ENCODE data around the gene HMBS.

HMBS gene

GRCh38 chr11:119077839-119078238 lies 6.8 kb upstream of the HMBS start:
- DNase-seq, result no peak

- no peak for DNase-seq
These were observed 5.8 kb upstream of the HMBS start for GRCh38 chr11:119078675-119079420.

GRCh38 chr11:119081682-119082260 lies 2.9 kb upstream of the HMBS start:
- no peak for DNase-seq

GRCh38 chr11:119085437-119085847 lies 761 bp downstream of the HMBS start:
- no peak for DNase-seq

GRCh38 chr11:119087123-119087522 lies 2.4 kb downstream of the HMBS start:
- no peak for DNase-seq

- no peak for DNase-seq
These were observed 3.1 kb downstream of the HMBS start for GRCh38 chr11:119087747-119088241.

- no peak for DNase-seq
These were observed 3.7 kb downstream of the HMBS start for GRCh38 chr11:119088406-119088805.

- no peak for DNase-seq
These were observed 4.6 kb downstream of the HMBS start for GRCh38 chr11:119089319-119089718.

- DNase-seq, result no peak
These were observed 6.5 kb downstream of the HMBS start for GRCh38 chr11:119091178-119091577.

- no peak for DNase-seq
These were observed 7.5 kb downstream of the HMBS start for GRCh38 chr11:119091966-119092879.

GRCh38 chr11:119092880-119093842 lies 8.5 kb downstream of the HMBS start:
- DNase-seq, result no peak

- peak; percentile 50 for DNase-seq
These were observed 9.5 kb downstream of the HMBS start for GRCh38 chr11:119093942-119094815.

- no peak for DNase-seq
These were observed 10.1 kb downstream of the HMBS start for GRCh38 chr11:119094816-119095065.

GRCh38 chr11:119095066-119095880 lies 10.6 kb downstream of the HMBS start:
- DNase-seq, result peak; percentile 100

GRCh38 chr11:119099711-119100110 lies 15.0 kb downstream of the HMBS start:
- no peak for DNase-seq

GRCh38 chr11:119100246-119100970 lies 15.7 kb downstream of the HMBS start:
- peak; percentile 27 for DNase-seq

- DNase-seq, result no peak
These were observed 16.5 kb downstream of the HMBS start for GRCh38 chr11:119100994-119101758.

- DNase-seq, result peak; percentile 89
These were observed 17.2 kb downstream of the HMBS start, which contains the start of gene DPAGT1 for GRCh38 chr11:119101759-119102423. Gene DPAGT1 (minus strand): TSS chr11:119101853. CDS start chr11:119101655, 198 bp downstream.
